Stimulated activated CD4-positive, alpha-beta T cell treated with anti-CD3 and anti-CD28 coated beads, Interleukin-1b, Interleukin-23, amount 100 ng/mL, for 48 hours (primary cell): Measurements from ENCODE around the gene SMTNL1.

Experiments
- DNase-seq: peaks from one replicate; pipeline ENCODE4 v3.0.0-alpha.2; 2020

Gene SMTNL1

DNA sequence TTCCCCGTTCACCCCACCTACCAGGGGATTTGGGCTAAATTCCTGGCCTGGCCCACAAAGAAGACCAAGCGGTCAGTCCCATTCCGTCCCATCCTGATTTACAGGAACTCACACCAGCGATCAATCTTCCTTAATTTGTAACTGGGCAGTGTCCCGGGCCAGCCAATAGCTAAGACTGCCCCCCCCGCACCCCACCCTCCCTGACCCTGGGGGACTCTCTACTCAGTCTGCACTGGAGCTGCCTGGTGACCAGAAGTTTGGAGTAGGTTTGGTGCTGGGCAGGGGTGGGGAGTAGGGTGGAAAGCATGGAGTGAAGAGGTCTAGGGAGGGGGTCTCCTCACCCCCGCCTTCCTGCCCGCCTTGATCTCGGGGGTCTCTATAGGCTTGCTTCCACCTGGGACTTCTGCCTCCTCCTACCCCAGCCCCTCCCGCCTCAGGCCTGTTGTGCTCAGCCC lies 60.1 kb downstream of the SMTNL1 start, which contains the start of gene SERPING1:
TSS of gene SERPING1 (plus strand) at position 225 of the 455 bp plus-strand sequence. CDS start 586 bp downstream, outside the sequence.
- DNase-seq = no peak

- no peak for DNase-seq
Measured at GRCh38 chr11:57597916-57598830, 60.8 kb downstream of the SMTNL1 start.

DNA sequence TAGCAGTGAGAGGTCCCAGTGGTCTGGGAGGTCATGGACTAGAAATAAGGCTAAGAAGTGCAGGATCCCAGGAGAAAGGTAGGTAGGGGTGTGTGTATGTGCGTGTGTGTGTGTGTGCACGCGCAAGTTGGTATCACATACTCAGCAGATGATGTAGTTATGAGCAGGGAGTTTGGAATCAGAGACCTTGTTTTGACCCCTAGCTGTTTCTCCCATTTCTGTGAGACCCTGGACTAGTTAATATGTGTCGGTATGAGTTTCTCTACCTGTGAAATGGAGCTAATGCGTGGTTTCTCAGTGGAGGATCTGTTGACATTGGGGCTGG lies 61.4 kb downstream of the SMTNL1 start:
- no peak for DNase-seq

- no peak for DNase-seq
Measured at GRCh38 chr11:57599381-57599780, 62.0 kb downstream of the SMTNL1 start.
